Measurements from ENCODE around the gene ST6GALNAC2. TPM values are rescaled to one million over a fixed set of nuclear protein-coding genes. Genes with fewer than 3 reads are reported as not detected.
A peak's percentile ranks its signal among the peaks of the same experiment; 100 is the strongest.

ST6GALNAC2 gene
- total RNA-seq, 1 donor from 2014 or later, result 1.5 TPM

DNA sequence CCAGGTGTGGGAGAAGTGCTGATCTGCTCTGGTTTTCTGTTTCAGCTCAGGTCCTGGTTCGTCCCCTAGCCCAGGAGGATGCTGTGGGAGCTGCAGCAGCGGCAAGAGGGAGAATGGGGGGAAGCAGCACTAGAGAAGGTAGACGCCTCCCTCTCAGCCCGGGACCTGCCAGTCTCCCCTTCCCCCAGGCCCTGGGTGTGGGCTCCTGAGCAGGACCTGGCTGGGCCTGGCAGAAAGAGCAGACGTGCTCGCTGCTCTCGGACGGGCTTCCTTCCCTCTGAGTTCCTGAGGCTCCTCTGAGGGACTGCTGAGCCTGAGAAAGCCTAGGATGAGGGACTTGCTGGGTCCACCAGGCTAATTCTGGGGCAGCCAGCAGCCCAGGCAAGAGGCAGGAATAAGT is 42.7 kb downstream of the ST6GALNAC2 start:
- H3K4me1 Mint-ChIP-seq (ENCODE audit: low read depth), result peaks cover 19% of the 10 kb centered on the region
- H3K27ac Mint-ChIP-seq (ENCODE audit: unreplicated experiment), result no peak overlapping the region
- H3K36me3 Mint-ChIP-seq (ENCODE audit: low read depth), result no peaks in the 10 kb centered on the region
- TF ChIP-seq, protein P1, sequence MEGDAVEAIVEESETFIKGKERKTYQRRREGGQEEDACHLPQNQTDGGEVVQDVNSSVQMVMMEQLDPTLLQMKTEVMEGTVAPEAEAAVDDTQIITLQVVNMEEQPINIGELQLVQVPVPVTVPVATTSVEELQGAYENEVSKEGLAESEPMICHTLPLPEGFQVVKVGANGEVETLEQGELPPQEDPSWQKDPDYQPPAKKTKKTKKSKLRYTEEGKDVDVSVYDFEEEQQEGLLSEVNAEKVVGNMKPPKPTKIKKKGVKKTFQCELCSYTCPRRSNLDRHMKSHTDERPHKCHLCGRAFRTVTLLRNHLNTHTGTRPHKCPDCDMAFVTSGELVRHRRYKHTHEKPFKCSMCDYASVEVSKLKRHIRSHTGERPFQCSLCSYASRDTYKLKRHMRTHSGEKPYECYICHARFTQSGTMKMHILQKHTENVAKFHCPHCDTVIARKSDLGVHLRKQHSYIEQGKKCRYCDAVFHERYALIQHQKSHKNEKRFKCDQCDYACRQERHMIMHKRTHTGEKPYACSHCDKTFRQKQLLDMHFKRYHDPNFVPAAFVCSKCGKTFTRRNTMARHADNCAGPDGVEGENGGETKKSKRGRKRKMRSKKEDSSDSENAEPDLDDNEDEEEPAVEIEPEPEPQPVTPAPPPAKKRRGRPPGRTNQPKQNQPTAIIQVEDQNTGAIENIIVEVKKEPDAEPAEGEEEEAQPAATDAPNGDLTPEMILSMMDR (IDR thresholded peaks at IDR 0.05), result no peak
- no peaks in the 10 kb centered on the region for H3K9me3 Mint-ChIP-seq (ENCODE audit: low read depth)
- H3K4me3 Mint-ChIP-seq (ENCODE audit: unreplicated experiment), result no peak overlapping the region
- DNase-seq (ENCODE audit: low spot score), result peak; percentile 68
- no peaks in the 10 kb centered on the region for H3K27me3 Mint-ChIP-seq (ENCODE audit: low read depth)

DNA sequence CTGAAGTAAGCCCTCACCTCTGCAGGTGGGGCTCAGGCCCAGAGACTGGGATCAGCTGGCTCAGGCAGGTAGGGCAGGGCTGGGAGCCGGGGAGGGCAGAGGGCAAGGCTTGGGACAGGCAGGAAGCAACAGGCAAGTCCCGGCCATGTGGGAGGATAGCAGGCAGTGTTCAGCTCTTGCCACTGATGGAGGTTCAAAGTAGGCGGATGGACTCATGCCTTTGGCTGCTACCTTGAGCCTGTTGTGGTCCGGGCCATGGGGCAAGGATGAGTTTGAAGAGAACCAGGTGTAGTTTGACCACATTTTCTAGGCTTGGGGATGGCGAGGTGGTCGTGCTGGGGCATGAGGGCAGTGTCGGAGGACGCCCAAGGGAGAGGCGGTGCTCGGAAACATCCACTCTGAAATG is 43.1 kb downstream of the ST6GALNAC2 start:
- Mint-ChIP-seq H3K9me3 (ENCODE audit: low read depth) (no peaks in the 10 kb centered on the region), H3K4me3 (ENCODE audit: unreplicated experiment) (no peak overlapping the region), H3K36me3 (ENCODE audit: low read depth) (no peaks in the 10 kb centered on the region), H3K4me1 (ENCODE audit: low read depth) (peaks cover 19% of the 10 kb centered on the region), H3K27me3 (ENCODE audit: low read depth) (no peaks in the 10 kb centered on the region), H3K27ac (ENCODE audit: unreplicated experiment) (no peak overlapping the region)
- TF ChIP-seq, protein P1 (IDR thresholded peaks at IDR 0.05), result no peak
- DNase-seq (ENCODE audit: low spot score), result peak; percentile 73

DNA sequence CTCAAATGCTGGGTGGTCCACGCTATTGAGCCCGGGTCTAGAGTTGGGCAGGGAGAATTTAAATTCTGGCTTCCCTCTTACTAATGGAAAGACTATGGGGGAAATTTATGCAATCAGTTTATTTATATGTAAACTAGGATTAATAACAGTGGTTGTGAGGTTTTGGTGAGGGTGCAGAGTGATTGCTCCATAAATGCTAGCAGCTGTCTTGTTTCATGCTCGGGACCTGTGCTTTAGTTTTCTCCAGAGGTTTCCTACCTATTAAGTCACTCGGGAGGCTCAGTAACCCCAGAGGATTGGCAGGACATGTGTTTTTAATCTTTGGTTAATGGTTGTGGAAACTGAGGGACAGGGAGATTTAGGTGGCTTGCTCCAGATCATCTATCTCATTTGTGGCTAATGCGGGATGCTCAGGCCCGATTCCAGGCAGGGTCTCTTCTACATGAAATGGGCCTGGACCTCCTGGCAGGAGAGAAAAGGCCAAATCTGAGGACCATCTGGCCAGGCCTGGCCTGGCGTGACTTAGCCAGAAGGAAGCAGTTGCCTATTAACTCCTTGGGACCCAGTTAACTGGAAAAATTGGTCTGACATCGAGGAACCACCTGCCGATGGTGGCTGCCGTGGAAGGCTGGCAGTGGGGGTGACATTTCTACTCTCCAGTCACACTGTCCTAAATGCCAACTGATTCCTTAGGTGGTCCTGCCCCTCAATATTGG is 43.8 kb downstream of the ST6GALNAC2 start:
- Mint-ChIP-seq H3K36me3 (ENCODE audit: low read depth) (no peaks in the 10 kb centered on the region), H3K9me3 (ENCODE audit: low read depth) (no peaks in the 10 kb centered on the region), H3K4me1 (ENCODE audit: low read depth) (peaks cover 19% of the 10 kb centered on the region), H3K4me3 (ENCODE audit: unreplicated experiment) (no peak overlapping the region), H3K27me3 (ENCODE audit: low read depth) (no peaks in the 10 kb centered on the region), H3K27ac (ENCODE audit: unreplicated experiment) (no peak overlapping the region)
- DNase-seq (ENCODE audit: low spot score), result no peak
- TF ChIP-seq, protein P1 (IDR thresholded peaks at IDR 0.05), result no peak

DNA sequence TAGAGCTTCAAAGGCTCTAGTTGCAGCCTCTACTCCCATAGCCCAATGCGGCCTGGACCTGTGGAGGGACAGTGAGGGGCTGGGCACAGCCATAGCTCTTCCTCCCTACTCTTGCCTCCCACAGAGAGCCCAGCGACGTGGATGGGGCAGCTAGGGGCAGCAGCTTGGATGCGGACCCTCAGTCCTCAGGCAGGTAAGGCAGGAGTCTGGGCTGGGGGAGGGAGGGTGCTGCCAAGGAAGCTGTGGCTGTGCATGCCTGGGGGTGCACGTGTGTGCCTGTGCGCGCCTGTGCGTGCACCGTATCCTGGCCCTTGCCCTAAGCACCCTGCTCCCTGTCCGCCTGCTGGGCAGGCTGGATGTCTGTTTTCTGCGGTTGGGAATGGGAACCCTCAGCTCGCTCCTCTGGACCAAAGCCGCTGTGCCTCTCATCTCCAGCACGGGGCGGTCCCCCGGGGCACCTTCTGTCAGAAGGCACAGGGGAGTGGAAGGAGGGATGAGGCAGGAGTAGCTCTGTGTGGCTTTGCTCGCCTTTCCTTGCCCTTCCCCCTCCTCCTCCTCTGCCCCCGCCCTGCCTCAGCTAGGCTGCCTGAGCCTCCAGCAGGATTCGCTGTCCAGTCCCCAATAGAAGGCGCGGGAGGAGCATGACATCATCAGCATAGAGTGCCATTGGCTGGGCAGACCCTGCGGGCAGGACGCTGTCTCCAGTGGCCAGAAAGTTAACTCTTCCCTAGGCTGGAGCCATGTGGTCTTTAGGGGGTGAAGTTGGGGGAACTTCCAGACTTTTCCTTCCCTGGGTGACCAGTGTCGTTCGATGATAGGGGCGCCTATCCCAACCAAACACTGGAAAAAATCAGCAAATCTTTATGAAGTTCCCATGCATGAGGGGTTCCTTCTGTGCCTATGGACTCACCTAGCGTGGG is 45.0 kb downstream of the ST6GALNAC2 start:
- Mint-ChIP-seq H3K36me3 (ENCODE audit: low read depth) (no peaks in the 10 kb centered on the region), H3K4me3 (ENCODE audit: unreplicated experiment) (peak overlapping the region; percentile 68), H3K9me3 (ENCODE audit: low read depth) (no peaks in the 10 kb centered on the region), H3K27me3 (ENCODE audit: low read depth) (no peaks in the 10 kb centered on the region), H3K27ac (ENCODE audit: unreplicated experiment) (no peak overlapping the region), H3K4me1 (ENCODE audit: low read depth) (peaks cover 19% of the 10 kb centered on the region)
- DNase-seq (ENCODE audit: low spot score), result peak; percentile 96
- TF ChIP-seq, protein P1 (IDR thresholded peaks at IDR 0.05), result peak; percentile 42

DNA sequence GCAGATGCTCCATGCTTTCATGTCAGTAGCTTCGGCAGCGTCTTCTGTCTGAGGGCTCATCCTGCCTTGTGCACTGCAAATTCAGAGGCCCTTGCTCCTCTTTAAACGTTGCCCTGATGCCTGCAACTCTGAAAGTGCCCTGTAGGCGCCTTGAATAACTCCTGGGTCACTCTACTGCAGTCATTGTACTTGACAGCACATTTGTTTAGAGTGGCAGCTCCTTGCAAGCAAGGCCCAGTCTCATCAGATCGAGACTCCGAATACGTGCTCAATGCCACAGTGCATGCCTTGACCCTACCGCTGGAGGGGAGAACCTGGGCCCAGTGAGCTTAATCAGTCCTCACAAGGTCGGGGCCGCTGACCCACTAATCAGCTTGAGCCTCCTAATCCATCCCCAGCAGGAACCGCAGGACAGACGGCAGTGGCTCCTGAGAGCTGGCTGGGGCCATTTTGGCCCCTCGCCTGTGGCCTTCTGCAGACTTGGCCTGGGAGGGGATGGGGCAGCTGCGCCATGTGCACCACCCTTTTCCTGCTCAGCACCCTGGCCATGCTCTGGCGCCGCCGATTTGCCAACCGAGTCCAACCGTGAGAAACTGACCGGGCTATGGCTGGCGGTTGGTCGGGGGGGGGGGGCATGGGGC is 45.9 kb downstream of the ST6GALNAC2 start, which contains the start of gene PRCD:
Gene PRCD (plus strand): TSS at position 414 of the 641 bp plus-strand sequence. CDS start 98 bp downstream, at position 512.
- peaks cover 19% of the 10 kb centered on the region for H3K4me1 Mint-ChIP-seq (ENCODE audit: low read depth)
- H3K36me3 Mint-ChIP-seq (ENCODE audit: low read depth), result no peaks in the 10 kb centered on the region
- TF ChIP-seq, protein P1 (IDR thresholded peaks at IDR 0.05), result no peak
- H3K27ac Mint-ChIP-seq (ENCODE audit: unreplicated experiment), result no peak within 1 kb of the TSS
- H3K27me3 Mint-ChIP-seq (ENCODE audit: low read depth), result no peaks in the 10 kb centered on the region
- no peaks in the 10 kb centered on the region for H3K9me3 Mint-ChIP-seq (ENCODE audit: low read depth)
- DNase-seq (ENCODE audit: low spot score), result peak; percentile 72
- H3K4me3 Mint-ChIP-seq (ENCODE audit: unreplicated experiment), result peak within 1 kb of the TSS; percentile 68

All from chondrocyte (in vitro differentiated cells).